Central memory CD8-positive, alpha-beta T cell (primary cell): Measurements from ENCODE around the gene TFF3.

Source experiments
- ATAC-seq: fragments of 150-1000 bp; cut with Tn5 transposase; replicated peaks from 2 replicates; pipeline ENCODE4 v1.10.0; 2022; ENCODE audit warnings: mild to moderate bottlenecking, moderate FRiP score, moderate number of reproducible peaks; ENCODE audit not compliant: poor library complexity, severe bottlenecking; ENCODE audit errors: extremely low read depth
- DNase-seq, 2 donors: peaks; one replicate each; pipeline ENCODE4 v3.0.0; 2021; ENCODE audit warnings: low spot score in 2 of 2
- H3K27ac Mint-ChIP-seq: one replicate; pipeline ENCODE4 v1.8.0; 2022; ENCODE audit warnings: low read depth, mild to moderate bottlenecking, moderate library complexity, mixed read lengths
- H3K27me3 Mint-ChIP-seq: one replicate; pipeline ENCODE4 v1.8.0; 2022; ENCODE audit warnings: mixed read lengths
- H3K36me3 Mint-ChIP-seq: one replicate; pipeline ENCODE4 v1.8.0; 2022; ENCODE audit warnings: mild to moderate bottlenecking, moderate library complexity, mixed read lengths; ENCODE audit not compliant: insufficient read depth
- H3K4me1 Mint-ChIP-seq: one replicate; pipeline ENCODE4 v1.8.0; 2022; ENCODE audit warnings: mixed read lengths
- H3K4me3 Mint-ChIP-seq: one replicate; pipeline ENCODE4 v1.8.0; 2022; ENCODE audit warnings: mild to moderate bottlenecking, moderate library complexity, mixed read lengths
- H3K9me3 Mint-ChIP-seq: one replicate; pipeline ENCODE4 v1.8.0; 2022; ENCODE audit warnings: mixed read lengths

The TFF3 gene

GRCh38 chr21:42312626-42313104 is 2.5 kb downstream of the TFF3 start:
- H3K9me3 Mint-ChIP-seq, result no peaks in the 10 kb centered on the region
- H3K27ac Mint-ChIP-seq, result peak overlapping the region; percentile 35
- ATAC-seq, result no peak

DNA sequence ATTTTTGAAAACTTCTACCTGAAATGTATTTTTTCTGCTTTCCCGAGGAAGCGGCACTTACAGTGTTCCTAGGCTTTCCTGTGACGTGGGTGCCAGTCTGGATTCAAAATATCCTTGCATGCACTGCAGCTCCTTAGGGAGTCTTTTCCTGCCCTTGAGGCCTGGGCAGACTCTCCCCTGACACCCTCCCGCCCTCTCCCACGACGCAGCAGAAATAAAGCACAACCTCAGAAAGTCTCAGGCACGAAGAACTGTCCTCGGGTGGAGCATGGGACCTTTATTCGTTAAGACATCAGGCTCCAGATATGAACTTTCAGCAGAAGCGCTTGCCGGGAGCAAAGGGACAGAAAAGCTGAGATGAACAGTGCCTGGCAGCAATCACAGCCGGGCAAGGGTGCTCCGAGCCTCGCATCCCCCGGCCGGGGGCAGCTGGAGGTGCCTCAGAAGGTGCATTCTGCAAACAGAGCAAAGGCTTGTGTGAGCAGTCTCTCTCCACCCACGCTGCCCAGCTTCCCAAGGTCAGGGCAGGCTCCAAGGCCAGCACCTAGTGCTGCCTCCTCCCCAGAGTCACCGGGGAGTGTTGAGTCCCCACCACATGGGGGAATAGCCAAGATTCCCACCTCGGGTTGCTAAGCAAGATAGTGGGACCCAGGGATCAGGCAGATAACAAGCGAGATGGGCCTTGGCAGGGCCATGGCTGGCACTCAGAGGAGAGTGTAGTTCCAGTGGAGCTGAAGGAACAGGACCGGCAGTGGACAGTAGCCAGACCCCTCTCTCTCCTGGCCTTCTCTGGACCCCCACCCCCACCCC is 3.2 kb downstream of the TFF3 start:
- Mint-ChIP-seq H3K27ac (peak overlapping the region; percentile 35), H3K4me1 (no peaks in the 10 kb centered on the region), H3K36me3 (no peaks in the 10 kb centered on the region), H3K9me3 (no peaks in the 10 kb centered on the region), H3K4me3 (no peak overlapping the region), H3K27me3 (peaks cover 17% of the 10 kb centered on the region)
- no peak for ATAC-seq
- DNase-seq, result no peak

More at GRCh38 chr21:42312626-42313104, 2.5 kb downstream of the TFF3 start:
- H3K36me3 Mint-ChIP-seq, result no peaks in the 10 kb centered on the region
- peaks cover 10% of the 10 kb centered on the region for H3K27me3 Mint-ChIP-seq
- H3K4me1 Mint-ChIP-seq, result no peaks in the 10 kb centered on the region
- no peak overlapping the region for H3K4me3 Mint-ChIP-seq
- no peak for DNase-seq

DNA sequence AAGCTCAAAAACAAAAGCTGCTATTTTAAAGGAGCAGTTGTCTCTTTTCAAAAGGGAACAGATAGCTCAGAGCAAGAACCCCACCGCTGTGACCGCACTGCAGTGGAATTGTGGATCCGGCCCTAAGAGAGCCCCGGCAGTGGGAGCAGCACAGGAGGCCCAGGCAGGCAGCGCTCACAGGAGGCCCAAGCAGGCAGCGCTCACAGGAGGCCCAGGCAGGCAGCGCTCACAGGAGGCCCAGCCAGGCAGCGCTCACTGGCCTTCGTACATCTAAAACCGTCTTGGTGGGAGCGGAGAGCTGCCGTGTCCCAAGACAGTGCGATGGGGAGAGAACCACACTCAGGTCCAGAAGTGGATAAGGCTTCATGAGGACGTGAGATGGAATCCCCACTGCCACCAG is 4.0 kb downstream of the TFF3 start:
- Mint-ChIP-seq H3K9me3 (no peaks in the 10 kb centered on the region), H3K36me3 (no peaks in the 10 kb centered on the region)

DNA sequence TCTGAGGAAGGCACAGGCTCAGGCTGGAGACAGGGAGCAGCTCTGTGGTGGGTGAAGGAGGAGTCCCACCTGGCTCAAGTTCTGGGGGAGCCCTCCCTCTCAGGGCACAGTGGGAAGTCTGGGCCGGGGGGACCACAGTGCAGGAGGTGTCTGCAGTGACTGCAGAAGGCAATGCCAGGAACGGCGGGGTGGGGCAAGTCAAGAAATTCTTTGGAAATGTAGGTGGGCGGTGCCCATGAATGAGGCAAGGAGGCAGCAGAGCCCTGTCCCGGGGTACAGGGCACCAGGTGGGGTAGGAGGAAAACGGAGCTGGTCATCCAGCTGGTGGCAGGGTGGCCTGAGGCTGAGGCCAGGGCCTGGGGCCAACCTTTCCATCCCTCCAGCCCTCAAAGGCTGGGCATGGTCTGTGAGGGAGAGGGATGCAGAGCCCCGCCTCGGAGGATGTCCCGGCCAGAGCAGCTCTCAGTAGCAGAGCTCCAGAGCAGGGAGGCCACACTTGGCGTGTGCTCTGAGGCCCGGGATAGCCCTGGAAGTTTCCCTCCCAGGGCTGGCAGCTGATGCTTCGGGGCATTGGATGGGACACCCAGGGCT is 4.7 kb downstream of the TFF3 start:
- no peak for DNase-seq
- H3K27me3 Mint-ChIP-seq, result peaks cover 31% of the 10 kb centered on the region
- no peaks in the 10 kb centered on the region for H3K4me1 Mint-ChIP-seq
- peaks cover 3% of the 10 kb centered on the region for H3K36me3 Mint-ChIP-seq
- H3K27ac Mint-ChIP-seq, result no peak overlapping the region
- no peak overlapping the region for H3K4me3 Mint-ChIP-seq
- ATAC-seq, result no peak
- H3K9me3 Mint-ChIP-seq, result no peaks in the 10 kb centered on the region

More for the DNA sequence above, 4.0 kb downstream of the TFF3 start:
- Mint-ChIP-seq H3K27ac (no peak overlapping the region), H3K4me1 (no peaks in the 10 kb centered on the region), H3K27me3 (peaks cover 26% of the 10 kb centered on the region), H3K4me3 (no peak overlapping the region)
- ATAC-seq, result no peak
- no peak for DNase-seq

- ATAC-seq (peak; percentile 67), DNase-seq (peak; percentile 51 to 69)
- Mint-ChIP-seq H3K4me3 (no peak overlapping the region), H3K36me3 (peaks cover 3% of the 10 kb centered on the region), H3K27ac (no peak overlapping the region), H3K4me1 (no peaks in the 10 kb centered on the region), H3K9me3 (no peaks in the 10 kb centered on the region), H3K27me3 (peaks cover 31% of the 10 kb centered on the region)
Observed at GRCh38 chr21:42309753-42310213, 5.4 kb downstream of the TFF3 start.

- Mint-ChIP-seq H3K4me3 (no peak overlapping the region), H3K4me1 (no peaks in the 10 kb centered on the region), H3K27ac (no peak overlapping the region), H3K36me3 (peaks cover 3% of the 10 kb centered on the region), H3K27me3 (peaks cover 31% of the 10 kb centered on the region), H3K9me3 (no peaks in the 10 kb centered on the region)
- DNase-seq (no peak), ATAC-seq (no peak)
Observed at GRCh38 chr21:42308914-42309752, 6.1 kb downstream of the TFF3 start.

- no peak overlapping the region for H3K4me3 Mint-ChIP-seq
- no peaks in the 10 kb centered on the region for H3K4me1 Mint-ChIP-seq
- DNase-seq (no peak), ATAC-seq (no peak)
- H3K27ac Mint-ChIP-seq, result no peak overlapping the region
- H3K27me3 Mint-ChIP-seq, result peaks cover 31% of the 10 kb centered on the region
- H3K36me3 Mint-ChIP-seq, result peaks cover 5% of the 10 kb centered on the region
- H3K9me3 Mint-ChIP-seq, result no peaks in the 10 kb centered on the region
Observed at GRCh38 chr21:42308161-42308913, 6.9 kb downstream of the TFF3 start.

DNA sequence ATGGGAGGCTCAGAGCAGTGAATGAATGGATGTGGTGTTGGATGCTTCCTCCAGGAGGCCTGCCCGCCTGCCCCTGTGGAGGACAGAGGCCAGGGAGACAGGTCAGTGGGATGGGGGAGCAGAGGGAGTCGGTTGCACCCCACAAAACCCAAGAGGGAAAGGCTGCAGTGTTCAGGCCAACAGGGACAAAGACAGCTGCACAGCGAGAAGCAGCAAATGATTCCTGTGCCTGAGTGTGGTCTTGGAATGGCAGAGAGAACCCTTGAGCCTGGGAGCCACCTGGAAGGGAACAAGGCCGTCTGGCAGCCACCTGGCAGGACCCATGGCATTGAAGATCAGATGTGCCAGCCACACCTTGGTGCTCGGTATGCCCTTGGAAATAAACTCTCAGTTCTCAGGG is 8.1 kb downstream of the TFF3 start:
- H3K9me3 Mint-ChIP-seq, result no peaks in the 10 kb centered on the region
- DNase-seq (no peak), ATAC-seq (no peak)
- H3K4me3 Mint-ChIP-seq, result no peak overlapping the region
- H3K27me3 Mint-ChIP-seq, result peaks cover 31% of the 10 kb centered on the region
- H3K4me1 Mint-ChIP-seq, result no peaks in the 10 kb centered on the region
- H3K27ac Mint-ChIP-seq, result no peak overlapping the region
- H3K36me3 Mint-ChIP-seq, result peaks cover 5% of the 10 kb centered on the region

DNA sequence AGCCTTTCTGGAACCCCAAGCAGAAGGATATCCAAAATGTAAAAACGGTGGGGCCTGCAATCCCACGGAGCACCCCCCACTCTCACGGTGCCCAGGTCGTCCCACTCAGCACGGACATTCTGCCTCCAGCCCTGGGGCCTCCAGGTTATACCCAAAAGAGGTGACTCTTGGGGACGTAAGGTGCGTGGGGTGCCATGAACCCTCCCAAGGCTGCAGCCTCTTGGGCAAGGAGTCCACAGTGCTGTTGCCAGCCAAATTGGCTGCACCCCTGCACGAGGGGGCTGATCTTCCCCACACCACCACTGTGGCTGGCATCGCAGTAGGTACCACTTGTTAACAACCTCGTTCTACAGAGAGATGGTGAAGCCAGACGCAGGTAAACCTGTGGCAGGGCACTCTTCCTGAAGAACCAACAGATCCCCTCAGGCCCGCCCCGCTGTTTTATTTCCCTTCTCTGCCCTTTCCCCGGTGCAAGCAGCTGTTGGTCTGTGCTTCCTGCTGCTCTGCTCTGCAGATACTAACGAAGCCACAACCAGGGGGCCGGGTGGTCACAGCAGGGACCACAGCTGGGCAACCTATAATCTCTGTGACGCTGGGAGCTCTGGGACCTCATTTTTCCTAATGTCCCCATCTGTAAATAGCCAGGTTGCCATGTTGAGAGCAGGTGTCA is 8.7 kb downstream of the TFF3 start:
- H3K4me3 Mint-ChIP-seq, result no peak overlapping the region
- no peak overlapping the region for H3K27ac Mint-ChIP-seq
- no peak for DNase-seq
- H3K36me3 Mint-ChIP-seq, result peaks cover 5% of the 10 kb centered on the region
- peaks cover 31% of the 10 kb centered on the region for H3K27me3 Mint-ChIP-seq
- H3K9me3 Mint-ChIP-seq, result no peaks in the 10 kb centered on the region
- H3K4me1 Mint-ChIP-seq, result no peaks in the 10 kb centered on the region
- ATAC-seq, result no peak

DNA sequence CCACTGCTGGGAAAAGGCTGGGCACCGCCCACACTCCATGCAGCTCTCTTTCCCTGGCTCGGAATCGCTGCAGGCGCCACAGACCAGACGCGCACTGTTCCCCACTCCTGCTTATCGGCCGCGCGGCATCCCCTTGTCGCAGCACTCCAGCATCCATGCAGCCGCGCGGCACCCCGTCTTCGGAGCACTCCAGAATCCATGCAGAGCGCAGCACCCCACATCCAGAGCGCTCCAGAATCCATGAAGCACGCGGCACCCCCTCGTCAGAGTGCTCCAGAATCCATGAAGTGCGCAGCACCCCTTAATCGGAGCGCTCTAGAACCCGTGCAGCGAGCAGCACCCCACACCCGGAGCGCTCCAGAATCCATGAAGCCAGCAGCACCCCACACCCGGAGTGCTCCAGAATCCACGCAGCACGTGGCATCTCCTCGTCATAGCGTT is 9.5 kb downstream of the TFF3 start:
- peaks cover 31% of the 10 kb centered on the region for H3K27me3 Mint-ChIP-seq
- no peaks in the 10 kb centered on the region for H3K9me3 Mint-ChIP-seq
- no peak for DNase-seq
- peaks cover 5% of the 10 kb centered on the region for H3K36me3 Mint-ChIP-seq
- H3K27ac Mint-ChIP-seq, result no peak overlapping the region
- no peaks in the 10 kb centered on the region for H3K4me1 Mint-ChIP-seq
- ATAC-seq, result no peak
- H3K4me3 Mint-ChIP-seq, result no peak overlapping the region

GRCh38 chr21:42304556-42305454 is 10.4 kb downstream of the TFF3 start:
- DNase-seq (no peak), ATAC-seq (no peak)
- Mint-ChIP-seq H3K4me3 (no peak overlapping the region), H3K4me1 (no peaks in the 10 kb centered on the region), H3K36me3 (peaks cover 5% of the 10 kb centered on the region), H3K27me3 (peaks cover 31% of the 10 kb centered on the region), H3K9me3 (no peaks in the 10 kb centered on the region), H3K27ac (no peak overlapping the region)
